ENCODE results near the gene COL13A1. TPM values are rescaled to one million over a fixed set of nuclear protein-coding genes. Genes with fewer than 3 reads are reported as not detected.

COL13A1 gene
- total RNA-seq, 1 donor from 2014 or later: 0.43 TPM

DNA sequence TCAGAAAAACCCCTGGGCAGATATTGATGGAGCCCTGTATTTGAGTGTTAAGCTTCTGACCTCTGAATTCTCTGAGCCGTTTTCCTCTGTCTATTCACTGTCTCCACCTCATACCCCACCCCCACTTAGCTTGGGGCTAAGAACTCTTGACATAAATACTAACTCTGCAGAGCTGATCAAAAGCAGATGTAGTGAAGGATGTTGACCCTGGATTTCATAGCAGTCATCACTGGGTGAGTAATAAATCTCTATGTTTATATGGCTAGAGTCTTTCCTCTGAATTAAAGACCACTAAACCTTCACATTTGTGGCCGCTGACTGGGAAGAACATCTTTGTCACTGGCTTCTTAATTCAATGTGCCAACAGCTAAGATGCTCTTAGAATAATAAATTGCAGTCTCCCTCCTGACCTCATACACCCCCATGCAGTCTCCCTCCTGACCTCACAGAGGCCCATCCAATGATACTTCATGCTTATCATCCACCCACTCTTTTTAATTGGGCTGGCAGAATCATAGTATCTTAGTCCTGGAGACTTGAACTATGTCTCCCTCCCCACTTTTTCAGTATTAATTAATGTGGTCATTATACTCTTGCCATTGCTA lies 172.9 kb downstream of the COL13A1 start:
- H3K9me3 Mint-ChIP-seq (ENCODE audit: low read depth): peaks cover 9% of the 10 kb centered on the region
- DNase-seq (ENCODE audit: low spot score, unreplicated experiment): no peak
- TF ChIP-seq, protein P1, sequence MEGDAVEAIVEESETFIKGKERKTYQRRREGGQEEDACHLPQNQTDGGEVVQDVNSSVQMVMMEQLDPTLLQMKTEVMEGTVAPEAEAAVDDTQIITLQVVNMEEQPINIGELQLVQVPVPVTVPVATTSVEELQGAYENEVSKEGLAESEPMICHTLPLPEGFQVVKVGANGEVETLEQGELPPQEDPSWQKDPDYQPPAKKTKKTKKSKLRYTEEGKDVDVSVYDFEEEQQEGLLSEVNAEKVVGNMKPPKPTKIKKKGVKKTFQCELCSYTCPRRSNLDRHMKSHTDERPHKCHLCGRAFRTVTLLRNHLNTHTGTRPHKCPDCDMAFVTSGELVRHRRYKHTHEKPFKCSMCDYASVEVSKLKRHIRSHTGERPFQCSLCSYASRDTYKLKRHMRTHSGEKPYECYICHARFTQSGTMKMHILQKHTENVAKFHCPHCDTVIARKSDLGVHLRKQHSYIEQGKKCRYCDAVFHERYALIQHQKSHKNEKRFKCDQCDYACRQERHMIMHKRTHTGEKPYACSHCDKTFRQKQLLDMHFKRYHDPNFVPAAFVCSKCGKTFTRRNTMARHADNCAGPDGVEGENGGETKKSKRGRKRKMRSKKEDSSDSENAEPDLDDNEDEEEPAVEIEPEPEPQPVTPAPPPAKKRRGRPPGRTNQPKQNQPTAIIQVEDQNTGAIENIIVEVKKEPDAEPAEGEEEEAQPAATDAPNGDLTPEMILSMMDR (IDR thresholded peaks at IDR 0.05; ENCODE audit: unreplicated experiment): no peak
- H3K4me1 Mint-ChIP-seq (ENCODE audit: low read depth): peaks cover 18% of the 10 kb centered on the region
- peaks cover 3% of the 10 kb centered on the region for H3K36me3 Mint-ChIP-seq (ENCODE audit: insufficient read depth)
- H3K27me3 Mint-ChIP-seq: no peaks in the 10 kb centered on the region
- H3K4me3 Mint-ChIP-seq (ENCODE audit: low read depth): no peak overlapping the region
- H3K27ac Mint-ChIP-seq: no peak overlapping the region

DNA sequence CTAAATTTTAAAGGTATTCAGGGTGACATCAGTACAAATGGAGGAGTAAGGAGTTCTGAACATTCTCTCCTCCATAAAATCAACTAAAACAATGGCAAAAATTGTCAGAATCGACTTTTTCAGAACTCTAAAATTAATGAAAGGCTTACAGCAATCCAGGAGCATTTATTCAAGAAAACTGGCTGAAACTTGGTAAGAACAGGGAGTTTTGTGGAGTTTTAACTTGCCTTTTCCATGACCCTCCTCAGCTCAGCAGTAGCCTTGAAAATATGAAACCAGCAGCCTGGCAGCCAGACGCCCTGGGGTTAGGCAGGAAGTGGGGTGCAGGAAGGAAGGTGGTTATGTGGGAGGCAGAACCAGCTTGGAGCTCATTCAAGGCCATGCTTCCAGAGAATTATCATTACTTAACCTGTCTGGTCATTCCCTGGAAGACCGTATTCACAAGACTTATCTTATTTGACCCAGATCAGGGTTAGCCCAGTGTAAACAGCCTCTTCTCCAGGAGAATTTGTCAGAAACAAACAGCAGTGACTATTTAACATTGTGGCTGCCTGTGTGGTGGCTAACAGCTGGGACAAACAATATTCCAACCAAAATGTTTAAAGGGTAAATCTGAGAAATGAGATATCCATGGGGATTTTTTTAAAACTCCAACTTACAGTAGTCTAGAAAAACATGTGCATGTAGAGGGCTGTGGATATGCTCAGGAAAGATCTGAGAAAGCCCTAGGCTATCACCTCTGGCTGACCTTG lies 175.3 kb downstream of the COL13A1 start:
- Mint-ChIP-seq H3K4me3 (ENCODE audit: low read depth) (no peak overlapping the region), H3K9me3 (ENCODE audit: low read depth) (peaks cover 15% of the 10 kb centered on the region), H3K27me3 (no peaks in the 10 kb centered on the region), H3K36me3 (ENCODE audit: insufficient read depth) (peaks cover 3% of the 10 kb centered on the region), H3K27ac (no peak overlapping the region), H3K4me1 (ENCODE audit: low read depth) (peaks cover 18% of the 10 kb centered on the region)
- TF ChIP-seq, protein P1 (IDR thresholded peaks at IDR 0.05; ENCODE audit: unreplicated experiment): no peak
- DNase-seq (ENCODE audit: low spot score, unreplicated experiment): no peak

DNA sequence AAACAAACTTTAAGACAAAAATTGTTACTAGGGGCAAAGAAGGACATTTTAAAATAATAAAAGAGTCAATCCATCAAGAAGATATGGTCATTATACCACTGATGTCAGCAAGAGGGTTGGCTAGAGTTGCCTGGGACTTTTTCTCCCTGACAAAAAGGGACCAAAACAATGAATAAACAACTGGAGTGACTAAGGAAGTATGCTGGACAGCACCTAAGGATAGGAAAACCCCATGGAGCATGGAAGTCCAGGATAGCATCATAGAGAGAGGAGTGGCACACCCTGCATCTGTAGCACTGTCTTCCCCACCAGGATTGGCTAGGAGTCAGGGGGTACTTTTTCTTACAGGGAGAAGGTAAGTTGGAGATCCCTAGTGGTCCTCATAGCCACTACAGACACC lies 177.5 kb downstream of the COL13A1 start:
- H3K36me3 Mint-ChIP-seq (ENCODE audit: insufficient read depth): peaks cover 3% of the 10 kb centered on the region
- TF ChIP-seq, protein P1 (IDR thresholded peaks at IDR 0.05; ENCODE audit: unreplicated experiment): no peak
- no peaks in the 10 kb centered on the region for H3K27me3 Mint-ChIP-seq
- no peak overlapping the region for H3K27ac Mint-ChIP-seq
- no peak overlapping the region for H3K4me3 Mint-ChIP-seq (ENCODE audit: low read depth)
- H3K4me1 Mint-ChIP-seq (ENCODE audit: low read depth): peaks cover 6% of the 10 kb centered on the region
- DNase-seq (ENCODE audit: low spot score, unreplicated experiment): no peak
- H3K9me3 Mint-ChIP-seq (ENCODE audit: low read depth): peaks cover 15% of the 10 kb centered on the region

DNA sequence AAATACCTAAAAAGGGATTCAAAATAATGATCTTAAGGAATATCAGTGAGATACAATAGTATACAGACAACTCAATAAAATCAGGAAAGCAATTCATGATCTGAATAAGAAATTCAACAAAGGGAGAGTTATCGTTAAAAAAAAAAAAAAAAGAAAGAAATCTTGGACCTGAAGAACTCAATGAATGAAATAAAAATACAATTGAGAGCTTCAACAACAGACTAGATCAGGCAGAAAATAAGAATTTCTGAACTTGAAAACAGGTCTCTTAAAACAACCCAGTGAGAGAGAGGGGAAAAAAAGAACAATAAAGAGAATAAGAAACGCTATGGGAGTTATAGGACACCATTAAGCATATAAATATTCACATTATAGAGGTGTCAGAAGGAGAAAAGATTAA lies 179.0 kb downstream of the COL13A1 start:
- DNase-seq (ENCODE audit: low spot score, unreplicated experiment): no peak
- Mint-ChIP-seq H3K27me3 (no peaks in the 10 kb centered on the region), H3K4me3 (ENCODE audit: low read depth) (no peak overlapping the region), H3K9me3 (ENCODE audit: low read depth) (peaks cover 15% of the 10 kb centered on the region), H3K36me3 (ENCODE audit: insufficient read depth) (peaks cover 3% of the 10 kb centered on the region), H3K27ac (no peak overlapping the region), H3K4me1 (ENCODE audit: low read depth) (no peaks in the 10 kb centered on the region)
- TF ChIP-seq, protein P1 (IDR thresholded peaks at IDR 0.05; ENCODE audit: unreplicated experiment): no peak

DNA sequence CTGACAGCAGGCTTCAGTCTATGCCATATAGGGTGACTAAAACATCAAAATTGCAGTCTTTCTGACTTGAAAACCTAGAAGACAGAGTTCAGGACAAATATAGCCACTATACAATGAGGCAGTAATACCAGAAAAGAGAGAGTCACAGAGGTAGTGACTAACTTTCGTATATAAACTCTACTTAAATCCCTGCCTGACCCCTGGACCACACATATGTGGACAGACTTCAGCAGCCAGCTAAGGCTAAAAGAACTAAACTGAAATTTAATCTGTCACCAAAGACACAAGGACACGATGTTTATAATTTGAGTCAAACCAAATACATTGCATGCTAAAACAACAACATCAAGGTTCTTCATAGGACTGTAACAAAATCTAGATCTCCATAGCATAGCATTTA lies 186.4 kb downstream of the COL13A1 start:
- Mint-ChIP-seq H3K4me1 (ENCODE audit: low read depth) (no peaks in the 10 kb centered on the region), H3K27ac (no peak overlapping the region), H3K9me3 (ENCODE audit: low read depth) (no peaks in the 10 kb centered on the region), H3K36me3 (ENCODE audit: insufficient read depth) (no peaks in the 10 kb centered on the region), H3K4me3 (ENCODE audit: low read depth) (no peak overlapping the region), H3K27me3 (no peaks in the 10 kb centered on the region)
- no peak for DNase-seq (ENCODE audit: low spot score, unreplicated experiment)
- TF ChIP-seq, protein P1 (IDR thresholded peaks at IDR 0.05; ENCODE audit: unreplicated experiment): no peak

Data from progenitor cell of endocrine pancreas (in vitro differentiated cells).